RWPE2 (cell line): ENCODE measurements around the gene AHNAK2.
A peak's percentile ranks its signal among the peaks of the same experiment; 100 is the strongest.
"Not testable (repeated sequence)": the region's sequence is repeated elsewhere in the genome, so short reads cannot be mapped to it uniquely, and the experiment has no call there.

Experiments used
- ATAC-seq: fragments of 200-7000 bp; cut with Tn5 transposase; 3 replicates; pipeline ENCODE4 v1.9.1; 2021; ENCODE audit warnings: low read depth
- DNase-seq: peaks from one replicate; pipeline ENCODE4 v3.0.0-alpha.2; 2020; ENCODE audit warnings: low spot score
- H3K27ac ChIP-seq: fragments of 450-650 bp; 2 replicates; pipeline ENCODE4 v1.5.1; 2017; ENCODE audit warnings: mild to moderate bottlenecking; ENCODE audit not compliant: poor library complexity, severe bottlenecking
- H3K27me3 ChIP-seq: fragments of 250-450 bp; sonication (Bioruptor Pico); 2 replicates; pipeline ENCODE4 v1.5.1; 2021; ENCODE audit warnings: mild to moderate bottlenecking, moderate library complexity; ENCODE audit not compliant: insufficient read depth, poor library complexity, severe bottlenecking
- H3K36me3 ChIP-seq: fragments of 250-450 bp; sonication (Bioruptor Pico); 2 replicates; pipeline ENCODE4 v1.5.1; 2020; ENCODE audit warnings: low read depth, mild to moderate bottlenecking, moderate library complexity
- H3K4me1 ChIP-seq: fragments of 250-450 bp; sonication (Bioruptor Pico); 2 replicates; pipeline ENCODE4 v1.5.1; 2021; ENCODE audit warnings: mild to moderate bottlenecking, moderate library complexity; ENCODE audit not compliant: insufficient read depth, poor library complexity, severe bottlenecking
- H3K4me3 ChIP-seq: fragments of 250-450 bp; sonication (Bioruptor Pico); 2 replicates; pipeline ENCODE4 v1.5.1; 2021; ENCODE audit warnings: mild to moderate bottlenecking, moderate library complexity; ENCODE audit not compliant: severe bottlenecking
- H3K9me3 ChIP-seq: fragments of 250-450 bp; sonication (Bioruptor Pico); 2 replicates; pipeline ENCODE4 v1.5.1; 2021; ENCODE audit warnings: mild to moderate bottlenecking, moderate library complexity; ENCODE audit not compliant: severe bottlenecking
- TF ChIP-seq, protein P1 (sequence below): fragments of 450-650 bp; IDR thresholded peaks from one replicate; pipeline ENCODE4 v1.5.1; 2017; ENCODE audit warnings: mild to moderate bottlenecking, moderate library complexity; ENCODE audit not compliant: poor library complexity, severe bottlenecking

Gene AHNAK2

DNA sequence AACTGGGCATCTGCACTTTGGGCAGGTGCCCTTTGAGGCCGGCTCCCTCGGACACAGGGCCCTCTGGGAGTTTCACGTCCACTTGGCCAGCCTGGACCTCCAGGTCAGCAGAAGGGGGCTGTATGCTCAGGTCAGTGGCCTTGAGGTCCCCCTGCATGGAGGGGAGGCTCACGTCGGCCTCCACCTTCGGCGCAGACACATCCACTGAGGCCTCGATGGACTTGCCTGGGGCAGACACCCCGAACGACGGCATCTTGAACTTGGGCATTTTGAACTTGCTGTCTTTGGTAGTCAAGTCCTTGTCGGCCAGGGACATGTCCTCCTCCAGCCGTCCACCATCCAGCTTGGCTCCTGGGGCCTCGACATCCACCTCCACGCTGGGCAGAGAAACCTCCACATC is 27.5 kb downstream of the AHNAK2 start:
- not testable (repeated sequence) for DNase-seq, H3K27me3 ChIP-seq, H3K9me3 ChIP-seq, H3K27ac ChIP-seq, H3K4me3 ChIP-seq, ATAC-seq, H3K4me1 ChIP-seq
- peaks cover 32% of the 10 kb centered on the region for H3K36me3 ChIP-seq

DNA sequence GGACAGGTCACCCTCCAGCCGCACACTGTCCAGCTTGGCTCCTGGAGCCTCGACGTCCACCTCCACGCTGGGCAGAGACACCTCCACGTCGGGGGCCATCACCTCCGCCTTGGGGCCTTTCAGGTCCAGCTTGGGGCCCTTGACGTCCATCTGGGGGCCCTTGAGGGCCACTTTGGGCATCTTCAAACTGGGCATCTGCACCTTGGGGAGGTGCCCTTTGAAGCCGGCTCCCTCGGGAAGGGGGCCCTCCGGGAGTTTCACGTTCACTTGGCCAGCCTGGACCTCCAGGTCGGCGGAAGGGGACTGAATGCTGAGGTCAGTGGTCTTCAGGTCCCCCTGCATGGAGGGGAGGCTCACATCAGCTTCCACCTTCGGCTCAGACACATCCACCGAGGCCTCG is 28.2 kb downstream of the AHNAK2 start:
- H3K4me1 ChIP-seq: no peaks in the 10 kb centered on the region
- no peak overlapping the region for H3K4me3 ChIP-seq
- DNase-seq (peak; percentile 34), ATAC-seq (no peak)
- TF ChIP-seq, protein P1, sequence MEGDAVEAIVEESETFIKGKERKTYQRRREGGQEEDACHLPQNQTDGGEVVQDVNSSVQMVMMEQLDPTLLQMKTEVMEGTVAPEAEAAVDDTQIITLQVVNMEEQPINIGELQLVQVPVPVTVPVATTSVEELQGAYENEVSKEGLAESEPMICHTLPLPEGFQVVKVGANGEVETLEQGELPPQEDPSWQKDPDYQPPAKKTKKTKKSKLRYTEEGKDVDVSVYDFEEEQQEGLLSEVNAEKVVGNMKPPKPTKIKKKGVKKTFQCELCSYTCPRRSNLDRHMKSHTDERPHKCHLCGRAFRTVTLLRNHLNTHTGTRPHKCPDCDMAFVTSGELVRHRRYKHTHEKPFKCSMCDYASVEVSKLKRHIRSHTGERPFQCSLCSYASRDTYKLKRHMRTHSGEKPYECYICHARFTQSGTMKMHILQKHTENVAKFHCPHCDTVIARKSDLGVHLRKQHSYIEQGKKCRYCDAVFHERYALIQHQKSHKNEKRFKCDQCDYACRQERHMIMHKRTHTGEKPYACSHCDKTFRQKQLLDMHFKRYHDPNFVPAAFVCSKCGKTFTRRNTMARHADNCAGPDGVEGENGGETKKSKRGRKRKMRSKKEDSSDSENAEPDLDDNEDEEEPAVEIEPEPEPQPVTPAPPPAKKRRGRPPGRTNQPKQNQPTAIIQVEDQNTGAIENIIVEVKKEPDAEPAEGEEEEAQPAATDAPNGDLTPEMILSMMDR: no peak
- no peaks in the 10 kb centered on the region for H3K27me3 ChIP-seq
- H3K36me3 ChIP-seq: peaks cover 26% of the 10 kb centered on the region
- H3K9me3 ChIP-seq: no peaks in the 10 kb centered on the region
- H3K27ac ChIP-seq: no peak overlapping the region

DNA sequence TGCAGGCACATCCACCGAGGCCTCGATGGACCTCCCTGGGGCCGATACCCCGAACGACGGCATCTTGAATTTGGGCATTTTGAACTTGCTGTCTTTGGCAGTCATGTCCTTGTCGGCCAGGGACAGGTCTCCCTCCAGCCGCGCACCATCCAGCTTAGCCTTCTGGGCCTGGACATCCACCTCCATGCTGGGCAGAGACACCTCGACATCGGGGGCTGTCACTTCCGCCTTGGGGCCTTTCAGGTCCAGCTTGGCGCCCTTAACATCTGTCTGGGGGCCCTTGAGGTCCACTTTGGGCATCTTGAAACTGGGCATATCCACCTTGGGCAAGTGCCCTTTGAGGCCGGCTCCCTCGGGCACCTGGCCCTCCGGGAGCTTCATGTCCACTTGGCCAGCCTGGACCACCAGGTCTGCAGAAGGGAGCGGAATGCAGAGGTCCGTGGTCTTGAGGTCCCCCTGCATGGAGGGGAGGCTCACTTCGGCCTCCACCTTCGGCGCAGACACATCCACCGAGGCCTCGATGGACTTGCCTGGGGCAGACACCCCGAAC is 28.7 kb downstream of the AHNAK2 start:
- peak; percentile 37 for DNase-seq
- not testable (repeated sequence) for H3K27me3 ChIP-seq, H3K4me1 ChIP-seq, H3K4me3 ChIP-seq, H3K27ac ChIP-seq, ATAC-seq, H3K9me3 ChIP-seq
- peaks cover 25% of the 10 kb centered on the region for H3K36me3 ChIP-seq

DNA sequence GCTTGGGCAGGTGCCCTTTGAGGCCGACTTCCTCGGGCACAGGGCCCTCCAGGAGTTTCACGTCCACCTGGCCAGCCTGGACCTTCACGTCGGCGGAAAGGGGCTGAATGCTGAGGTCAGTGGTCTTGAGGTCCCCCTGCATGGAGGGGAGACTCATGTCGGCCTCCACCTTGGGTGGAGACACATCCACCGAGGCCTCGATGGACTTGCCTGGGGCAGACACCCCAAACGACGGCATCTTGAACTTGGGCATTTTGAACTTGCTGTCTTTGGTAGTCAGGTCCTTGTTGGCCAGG is 29.5 kb downstream of the AHNAK2 start:
- Histone ChIP-seq H3K27ac (no peak overlapping the region), H3K36me3 (peaks cover 19% of the 10 kb centered on the region), H3K9me3 (no peaks in the 10 kb centered on the region), H3K4me3 (no peak overlapping the region), H3K4me1 (no peaks in the 10 kb centered on the region), H3K27me3 (no peaks in the 10 kb centered on the region)
- TF ChIP-seq, protein P1: no peak
- DNase-seq: peak; percentile 60
- no peak for ATAC-seq

DNA sequence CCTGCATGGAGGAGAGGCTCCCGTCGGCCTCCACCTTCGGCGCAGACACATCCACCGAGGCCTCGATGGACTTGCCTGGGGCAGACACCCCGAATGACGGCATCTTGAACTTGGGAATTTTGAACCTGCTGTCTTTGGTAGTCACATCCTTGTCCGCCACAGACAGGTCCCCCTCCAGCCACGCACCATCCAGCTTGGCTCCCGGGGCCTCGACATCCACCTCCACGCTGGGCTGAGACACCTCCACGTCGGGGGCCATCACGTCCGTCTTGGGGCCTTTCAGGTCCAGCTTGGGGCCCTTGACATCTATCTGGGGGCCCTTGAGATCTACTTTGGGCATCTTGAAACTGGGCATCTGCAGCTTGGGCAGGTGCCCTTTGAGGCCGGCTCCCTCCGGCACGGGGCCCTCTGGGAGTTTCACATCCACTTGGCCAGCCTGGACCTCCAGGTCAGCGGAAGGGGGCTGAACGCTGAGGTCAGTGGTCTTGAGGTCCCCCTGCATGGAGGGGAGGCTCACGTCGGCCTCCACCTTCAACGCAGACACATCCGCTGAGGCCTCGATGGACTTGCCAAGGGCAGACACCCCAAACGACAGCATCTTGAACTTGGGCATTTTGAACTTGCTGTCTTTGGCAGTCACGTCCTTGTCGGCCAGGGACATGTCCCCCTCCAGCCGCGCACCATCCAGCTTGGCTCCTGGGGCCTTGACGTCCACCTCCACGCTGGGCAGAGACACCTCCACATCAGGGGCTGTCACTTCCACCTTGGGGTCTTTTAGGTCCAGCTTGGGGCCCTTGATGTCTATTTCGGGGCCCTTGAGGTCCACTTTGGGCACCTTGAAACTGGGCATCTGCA is 30.1 kb downstream of the AHNAK2 start:
- H3K4me1 ChIP-seq, H3K4me3 ChIP-seq, H3K9me3 ChIP-seq, ATAC-seq, H3K27me3 ChIP-seq, H3K27ac ChIP-seq, DNase-seq: not testable (repeated sequence)
- peaks cover 16% of the 10 kb centered on the region for H3K36me3 ChIP-seq

DNA sequence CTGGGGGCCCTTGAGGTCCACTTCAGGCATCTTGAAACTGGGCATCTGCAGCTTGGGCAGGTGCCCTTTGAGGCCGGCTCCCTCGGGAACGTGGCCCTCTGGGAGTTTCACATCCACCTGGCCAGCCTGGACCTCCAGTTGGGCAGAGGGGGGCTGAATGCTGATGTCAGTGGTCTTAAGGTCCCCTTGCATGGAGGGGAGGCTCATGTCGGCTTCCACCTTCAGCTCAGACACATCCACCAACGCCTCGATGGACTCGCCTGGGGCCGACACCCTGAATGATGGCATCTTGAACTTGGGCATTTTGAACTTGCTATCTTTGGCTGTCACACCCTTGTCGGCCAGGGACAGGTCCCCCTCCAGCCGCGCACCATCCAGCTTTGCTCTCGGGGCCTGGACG is 31.0 kb downstream of the AHNAK2 start:
- H3K27me3 ChIP-seq, ATAC-seq, H3K27ac ChIP-seq, H3K4me1 ChIP-seq, H3K9me3 ChIP-seq, H3K4me3 ChIP-seq: not testable (repeated sequence)
- peaks cover 16% of the 10 kb centered on the region for H3K36me3 ChIP-seq
- DNase-seq: peak; percentile 61

DNA sequence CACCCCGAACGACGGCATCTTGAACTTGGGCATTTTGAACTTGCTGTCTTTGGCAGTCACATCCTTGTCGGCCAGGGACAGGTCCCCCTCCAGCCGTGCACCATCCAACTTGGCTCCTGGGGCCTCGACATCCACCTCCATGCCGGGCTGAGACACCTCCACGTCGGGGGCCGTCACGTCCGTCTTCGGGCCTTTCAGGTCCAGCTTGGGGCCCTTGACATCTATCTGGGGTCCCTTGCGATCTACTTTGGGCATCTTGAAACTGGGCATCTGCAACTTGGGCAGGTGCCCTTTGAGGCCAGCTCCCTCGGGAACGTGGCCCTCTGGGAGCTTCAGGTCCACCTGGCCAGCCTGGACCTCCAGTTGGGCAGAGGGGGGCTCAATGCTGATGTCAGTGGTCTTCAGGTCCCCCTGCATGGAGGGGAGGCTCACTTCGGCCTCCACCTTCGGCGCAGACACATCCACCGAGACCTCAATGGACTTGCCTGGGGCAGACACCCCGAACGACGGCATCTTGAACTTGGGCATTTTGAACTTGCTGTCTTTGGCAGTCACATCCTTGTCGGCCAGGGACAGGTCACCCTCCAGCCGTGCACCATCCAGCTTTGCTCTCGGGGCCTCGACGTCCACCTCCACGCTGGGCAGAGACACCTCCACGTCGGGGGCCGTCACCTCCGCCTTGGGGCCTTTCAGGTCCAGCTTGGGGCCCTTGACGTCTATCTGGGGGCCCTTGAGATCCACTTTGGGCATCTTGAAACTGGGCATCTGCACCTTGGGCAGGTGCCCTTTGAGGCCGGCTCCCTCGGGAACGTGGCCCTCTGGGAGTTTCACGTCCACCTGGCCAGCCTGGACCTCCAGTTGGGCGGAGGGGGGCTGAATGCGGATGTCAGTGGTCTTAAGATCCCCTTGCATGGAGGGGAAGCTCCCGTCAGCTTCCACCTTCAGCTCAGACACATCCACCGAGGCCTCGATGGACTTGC is 31.9 kb downstream of the AHNAK2 start:
- peaks cover 23% of the 10 kb centered on the region for H3K36me3 ChIP-seq
- DNase-seq: peak; percentile 63
- H3K27me3 ChIP-seq, H3K27ac ChIP-seq, H3K9me3 ChIP-seq, ATAC-seq, H3K4me1 ChIP-seq, H3K4me3 ChIP-seq: not testable (repeated sequence)

DNA sequence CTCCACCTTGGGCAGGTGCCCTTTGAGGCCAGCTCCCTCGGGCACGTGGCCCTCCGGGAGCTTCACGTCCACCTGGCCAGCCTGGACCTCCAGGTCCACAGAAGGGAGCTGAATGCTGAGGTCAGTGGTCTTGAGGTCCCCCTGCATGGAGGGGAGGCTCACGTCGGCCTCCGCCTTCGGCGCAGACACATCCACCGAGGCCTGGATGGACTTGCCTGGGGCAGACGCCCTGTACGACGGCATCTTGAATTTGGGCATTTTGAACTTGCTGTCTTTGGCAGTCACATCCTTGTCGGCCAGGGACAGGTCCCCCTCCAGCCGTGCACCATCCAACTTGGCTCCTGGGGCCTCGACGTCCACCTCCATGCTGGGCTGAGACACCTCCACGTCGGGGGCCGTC is 32.9 kb downstream of the AHNAK2 start:
- not testable (repeated sequence) for H3K9me3 ChIP-seq, H3K27ac ChIP-seq, H3K27me3 ChIP-seq, ATAC-seq, H3K4me3 ChIP-seq, H3K4me1 ChIP-seq
- peaks cover 33% of the 10 kb centered on the region for H3K36me3 ChIP-seq
- peak; percentile 58 for DNase-seq

DNA sequence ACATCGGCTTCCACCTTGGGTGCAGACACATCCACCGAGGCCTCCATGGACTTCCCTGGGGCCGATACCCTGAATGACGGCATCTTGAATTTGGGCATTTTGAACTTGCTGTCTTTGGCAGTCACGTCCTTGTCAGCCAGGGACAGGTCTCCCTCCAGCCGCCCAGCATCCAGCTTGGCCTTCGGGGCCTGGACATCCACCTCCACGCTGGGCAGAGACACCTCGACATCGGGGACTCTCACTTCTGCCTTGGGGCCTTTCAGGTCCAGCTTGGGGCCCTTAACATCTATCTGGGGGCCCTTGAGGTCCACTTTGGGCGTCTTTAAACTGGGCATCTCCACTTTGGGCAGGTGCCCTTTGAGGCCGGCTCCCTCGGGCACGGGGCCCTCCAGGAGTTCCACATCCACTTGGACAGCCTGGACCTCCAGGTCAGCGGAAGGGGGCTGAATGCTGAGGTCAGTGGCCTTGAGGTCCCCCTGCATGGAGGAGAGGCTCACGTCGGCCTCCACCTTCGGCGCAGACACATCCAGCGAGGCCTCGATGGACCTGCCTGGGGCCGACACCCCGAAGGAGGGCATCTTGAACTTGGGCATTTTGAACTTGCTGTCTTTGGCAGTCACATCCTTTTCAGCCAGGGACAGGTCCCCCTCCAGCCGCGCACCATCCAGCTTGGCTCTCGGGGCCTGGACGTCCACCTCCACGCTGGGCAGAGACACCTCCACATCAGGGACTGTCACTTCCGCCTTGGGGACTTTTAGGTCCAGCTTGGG is 33.6 kb downstream of the AHNAK2 start:
- H3K4me1 ChIP-seq, H3K4me3 ChIP-seq, H3K27ac ChIP-seq, ATAC-seq, H3K27me3 ChIP-seq, H3K9me3 ChIP-seq: not testable (repeated sequence)
- peaks cover 40% of the 10 kb centered on the region for H3K36me3 ChIP-seq
- DNase-seq: peak; percentile 70
